Neural progenitor cell (in vitro differentiated cells): ENCODE data around the gene CARTPT. TPM values are rescaled to one million over a fixed set of nuclear protein-coding genes. Genes with fewer than 3 reads are reported as not detected.

Experiments
- DNase-seq: peaks from one replicate; pipeline ENCODE4 v3.0.0-alpha.2; 2016; ENCODE audit warnings: low spot score
- H2AFZ ChIP-seq: fragments of 200-600 bp; sonication (generic); replicated peaks from 2 replicates; pipeline ENCODE4 v1.6.1; 2016; ENCODE audit warnings: antibody characterized with exemption
- H3F3A ChIP-seq: fragments of 200-600 bp; sonication (generic); 2 replicates; pipeline ENCODE4 v1.6.1; 2016; ENCODE audit warnings: antibody characterized with exemption, low read depth
- H3K27ac ChIP-seq: fragments of 200-600 bp; sonication (generic); 2 replicates; pipeline ENCODE4 v1.5.1; 2016; ENCODE audit warnings: mild to moderate bottlenecking
- H3K27me3 ChIP-seq: fragments of 200-600 bp; sonication (generic); 2 replicates; pipeline ENCODE4 v1.6.1; 2016; ENCODE audit warnings: mild to moderate bottlenecking, moderate library complexity
- H3K36me3 ChIP-seq: fragments of 200-600 bp; sonication (generic); 2 replicates; pipeline ENCODE4 v1.5.1; 2016
- H3K4me1 ChIP-seq: fragments of 200-600 bp; sonication (generic); 2 replicates; pipeline ENCODE4 v1.6.1; 2016; ENCODE audit warnings: mixed run types
- H3K4me2 ChIP-seq: fragments of 200-600 bp; sonication (generic); 2 replicates; pipeline ENCODE4 v1.6.1; 2016
- H3K4me3 ChIP-seq: fragments of 200-600 bp; sonication (generic); 2 replicates; pipeline ENCODE4 v1.5.1; 2016
- H3K79me2 ChIP-seq: fragments of 200-600 bp; sonication (generic); 2 replicates; pipeline ENCODE4 v1.6.1; 2016; ENCODE audit warnings: low read depth
- H3K9ac ChIP-seq: fragments of 200-600 bp; sonication (generic); 2 replicates; pipeline ENCODE4 v1.6.1; 2016
- H3K9me3 ChIP-seq: fragments of 200-600 bp; sonication (generic); 2 replicates; pipeline ENCODE4 v1.5.1; 2016; ENCODE audit warnings: low read depth
- H4K20me1 ChIP-seq: fragments of 200-600 bp; sonication (generic); 2 replicates; pipeline ENCODE4 v1.6.1; 2016; ENCODE audit warnings: low read depth
- H3K27ac Mint-ChIP-seq: 3 replicates; pipeline ENCODE4 v1.8.0; 2021; ENCODE audit warnings: mixed read lengths
- H3K27me3 Mint-ChIP-seq: 2 replicates; pipeline ENCODE4 v1.8.0; 2022; ENCODE audit warnings: low read depth, mild to moderate bottlenecking, inconsistent platforms, moderate library complexity, mixed read lengths; ENCODE audit not compliant: insufficient read depth
- H3K36me3 Mint-ChIP-seq: 3 replicates; pipeline ENCODE4 v1.8.0; 2021; ENCODE audit warnings: mixed read lengths
- H3K4me1 Mint-ChIP-seq: 3 replicates; pipeline ENCODE4 v1.8.0; 2021; ENCODE audit warnings: mixed read lengths
- H3K4me3 Mint-ChIP-seq: 3 replicates; pipeline ENCODE4 v1.8.0; 2021; ENCODE audit warnings: mild to moderate bottlenecking, moderate library complexity, mixed read lengths
- H3K9me3 Mint-ChIP-seq: 3 replicates; pipeline ENCODE4 v1.8.0; 2020; ENCODE audit warnings: mixed read lengths
- CTCF ChIP-seq: fragments of 200-600 bp; sonication (generic); IDR thresholded peaks from 2 replicates; pipeline ENCODE4 v1.5.1; 2017; ENCODE audit warnings: antibody characterized with exemption, mild to moderate bottlenecking
- EZH2 ChIP-seq: fragments of 200-600 bp; sonication (generic); IDR thresholded peaks from 2 replicates; pipeline ENCODE4 v1.6.1; 2017; ENCODE audit warnings: antibody characterized with exemption, mild to moderate bottlenecking, moderate library complexity
- EZH2phosphoT487 ChIP-seq: fragments of 200-600 bp; sonication (generic); IDR thresholded peaks from 2 replicates; pipeline ENCODE4 v1.6.1; 2017; ENCODE audit warnings: antibody characterized with exemption
- total RNA-seq: library from RNA; depleted of rRNA; stranded (reverse); fragments of >200 nt; gene quantifications from 2 replicates; pipeline ENCODE4 v1.2.3, GENCODE V29; 2015; ENCODE audit warnings: low replicate concordance

CARTPT gene
- total RNA-seq, 1 donor from 2014 or later = not detected

- Histone ChIP-seq H3K79me2 (no peaks in the 10 kb centered on the region), H3K27me3 (no peaks in the 10 kb centered on the region), H2AFZ (no peak overlapping the region), H3K9me3 (no peaks in the 10 kb centered on the region), H4K20me1 (no peaks in the 10 kb centered on the region), H3K4me2 (no peak overlapping the region), H3K36me3 (no peaks in the 10 kb centered on the region), H3K4me1 (no peaks in the 10 kb centered on the region), H3K27ac (no peak overlapping the region), H3F3A (no peaks in the 10 kb centered on the region), H3K9ac (no peak overlapping the region), H3K4me3 (no peak overlapping the region)
- Mint-ChIP-seq H3K36me3 (no peaks in the 10 kb centered on the region), H3K4me3 (no peak overlapping the region), H3K9me3 (no peaks in the 10 kb centered on the region), H3K27ac (no peak overlapping the region), H3K27me3 (peaks cover 4% of the 10 kb centered on the region), H3K4me1 (peaks cover 3% of the 10 kb centered on the region)
- DNase-seq = no peak
- no peak for TF ChIP-seq CTCF
- TF ChIP-seq EZH2phosphoT487 = no peak
- TF ChIP-seq EZH2 = no peak
Observed at GRCh38 chr5:71737931-71738539, 19.0 kb downstream of the CARTPT start.

GRCh38 chr5:71738662-71739361 lies 19.7 kb downstream of the CARTPT start:
- no peaks in the 10 kb centered on the region for H3K4me1 ChIP-seq
- no peak for TF ChIP-seq EZH2phosphoT487
- no peak for TF ChIP-seq EZH2
- TF ChIP-seq CTCF = no peak
- H3F3A ChIP-seq = no peaks in the 10 kb centered on the region
- H3K27me3 ChIP-seq = no peaks in the 10 kb centered on the region
- H2AFZ ChIP-seq = no peak overlapping the region
- no peak for DNase-seq
- H3K4me3 Mint-ChIP-seq = no peak overlapping the region
- no peaks in the 10 kb centered on the region for H3K9me3 Mint-ChIP-seq
- no peak overlapping the region for H3K4me2 ChIP-seq
- H3K36me3 ChIP-seq = no peaks in the 10 kb centered on the region
- no peak overlapping the region for H3K27ac ChIP-seq
- no peak overlapping the region for H3K4me3 ChIP-seq
- H3K27me3 Mint-ChIP-seq = peaks cover 4% of the 10 kb centered on the region
- H4K20me1 ChIP-seq = no peaks in the 10 kb centered on the region
- H3K9ac ChIP-seq = no peak overlapping the region
- H3K9me3 ChIP-seq = no peaks in the 10 kb centered on the region
- no peaks in the 10 kb centered on the region for H3K36me3 Mint-ChIP-seq
- H3K27ac Mint-ChIP-seq = no peak overlapping the region
- H3K79me2 ChIP-seq = no peaks in the 10 kb centered on the region
- H3K4me1 Mint-ChIP-seq = peaks cover 9% of the 10 kb centered on the region

GRCh38 chr5:71740015-71740753 lies 21.1 kb downstream of the CARTPT start:
- Histone ChIP-seq H3K27ac (no peak overlapping the region), H3K9me3 (no peaks in the 10 kb centered on the region), H3K4me3 (no peak overlapping the region), H3K4me2 (no peak overlapping the region), H3K4me1 (no peaks in the 10 kb centered on the region), H3F3A (no peaks in the 10 kb centered on the region), H2AFZ (no peak overlapping the region), H3K79me2 (no peaks in the 10 kb centered on the region), H3K9ac (no peak overlapping the region), H3K36me3 (no peaks in the 10 kb centered on the region), H3K27me3 (no peaks in the 10 kb centered on the region), H4K20me1 (no peaks in the 10 kb centered on the region)
- H3K4me1 Mint-ChIP-seq = peaks cover 18% of the 10 kb centered on the region
- no peaks in the 10 kb centered on the region for H3K9me3 Mint-ChIP-seq
- TF ChIP-seq EZH2phosphoT487 (no peak), CTCF (no peak), EZH2 (no peak)
- H3K36me3 Mint-ChIP-seq = no peaks in the 10 kb centered on the region
- DNase-seq = no peak
- H3K4me3 Mint-ChIP-seq = no peak overlapping the region
- no peak overlapping the region for H3K27ac Mint-ChIP-seq
- H3K27me3 Mint-ChIP-seq = peaks cover 3% of the 10 kb centered on the region
